Ascending aorta (tissue), 2 donors: ENCODE measurements around the gene TRIM46. TPM values are rescaled to one million over a fixed set of nuclear protein-coding genes. Genes with fewer than 3 reads are reported as not detected.
"Not testable (repeated sequence)": the region's sequence is repeated elsewhere in the genome, so short reads cannot be mapped to it uniquely, and the experiment has no call there.

ENCODE experiments used
- DNase-seq, 2 donors: peaks; one replicate each; pipeline ENCODE4 v3.0.0-alpha.2; 2019; ENCODE audit warnings: low spot score in 2 of 2
- H3K27ac ChIP-seq, 2 donors: fragments of 200-600 bp; sonication (generic); one replicate each; pipeline ENCODE4 v1.5.1; 2016 to 2017; ENCODE audit warnings: mild to moderate bottlenecking in 1 of 2
- H3K27me3 ChIP-seq: fragments of 200-600 bp; sonication (generic); one replicate; pipeline ENCODE4 v1.5.1; 2017
- H3K36me3 ChIP-seq, 2 donors: fragments of 200-600 bp; sonication (generic); one replicate each; pipeline ENCODE4 v1.5.1; 2016
- H3K4me1 ChIP-seq, 2 donors: fragments of 200-600 bp; sonication (generic); one replicate each; pipeline ENCODE4 v1.5.1; 2016 to 2017; ENCODE audit warnings: mild to moderate bottlenecking in 1 of 2
- H3K4me3 ChIP-seq, 2 donors: fragments of 200-600 bp; sonication (generic); one replicate each; pipeline ENCODE4 v1.5.1; 2016 to 2017; ENCODE audit warnings: mild to moderate bottlenecking in 1 of 2
- H3K9me3 ChIP-seq, 2 donors: fragments of 200-600 bp; sonication (generic); one replicate each; pipeline ENCODE4 v1.5.1; 2016
- CTCF ChIP-seq, 3 experiments: fragments of 200-600 bp in 2 of 3; fragments of 450-650 bp in 1 of 3; sonication (generic) in 2 of 3; IDR thresholded peaks; one replicate each; pipeline ENCODE4 v1.5.1; 2016 to 2019; ENCODE audit warnings: antibody characterized with exemption in 3 of 3, mild to moderate bottlenecking in 1 of 3, moderate library complexity in 1 of 3
- intact Hi-C: fragments of 100-400 bp; cut with DNase I; formaldehyde crosslinking; loops from one replicate; pipeline ENCODE4 v1.15.1; 2023
- total RNA-seq: library from RNA; depleted of rRNA; stranded (reverse); fragments of >200 nt; gene quantifications from one replicate; pipeline ENCODE4 v1.1.0, GENCODE V29; 2016

Gene TRIM46
- total RNA-seq, 1 donor from 2014 or later: not detected

- Histone ChIP-seq H3K9me3 (no peaks in the 10 kb centered on the region), H3K4me1 (peaks cover 0 to 7% of the 10 kb centered on the region in 2 donors), H3K27ac (no peak overlapping the region), H3K36me3 (peaks cover 5% of the 10 kb centered on the region in 2 donors), H3K4me3 (peak overlapping the region; percentile 3 to 38), H3K27me3 (no peaks in the 10 kb centered on the region)
- DNase-seq: no peak
- intact Hi-C loops: no loop called here
- no peak for TF ChIP-seq CTCF (IDR thresholded peaks at IDR 0.05)
These were observed 45.4 kb downstream of the TRIM46 start for GRCh38 chr1:155218854-155219591.

GRCh38 chr1:155219592-155220031 lies 46.0 kb downstream of the TRIM46 start:
- H3K36me3 ChIP-seq: peaks cover 5% of the 10 kb centered on the region in 2 donors
- no peak for DNase-seq
- intact Hi-C loops: no loop called here
- TF ChIP-seq CTCF (IDR thresholded peaks at IDR 0.05): no peak
- no peaks in the 10 kb centered on the region for H3K27me3 ChIP-seq
- H3K4me3 ChIP-seq: peak overlapping the region in 1 of 2 donors; percentile 3
- H3K27ac ChIP-seq: no peak overlapping the region
- no peaks in the 10 kb centered on the region for H3K9me3 ChIP-seq
- H3K4me1 ChIP-seq: peaks cover 0 to 11% of the 10 kb centered on the region in 2 donors

GRCh38 chr1:155220211-155220965 lies 46.7 kb downstream of the TRIM46 start:
- H3K4me1 ChIP-seq: peaks cover 0 to 14% of the 10 kb centered on the region in 2 donors
- H3K4me3 ChIP-seq, H3K9me3 ChIP-seq, H3K36me3 ChIP-seq, DNase-seq, H3K27ac ChIP-seq, H3K27me3 ChIP-seq, intact Hi-C loops: not testable (repeated sequence)

- no peak for TF ChIP-seq CTCF (IDR thresholded peaks at IDR 0.05)
- no peaks in the 10 kb centered on the region for H3K36me3 ChIP-seq
- H3K4me1 ChIP-seq: peaks cover 0 to 24% of the 10 kb centered on the region in 2 donors
- DNase-seq: no peak
- no peaks in the 10 kb centered on the region for H3K9me3 ChIP-seq
- H3K27me3 ChIP-seq: no peaks in the 10 kb centered on the region
- intact Hi-C loops: no loop called here
- H3K4me3 ChIP-seq: no peak overlapping the region
- H3K27ac ChIP-seq: no peak overlapping the region
These were observed 49.4 kb downstream of the TRIM46 start for GRCh38 chr1:155223047-155223446.

GRCh38 chr1:155225404-155225759 lies 51.7 kb downstream of the TRIM46 start:
- H3K9me3 ChIP-seq, H3K36me3 ChIP-seq, intact Hi-C loops, H3K27me3 ChIP-seq, H3K4me3 ChIP-seq, DNase-seq: not testable (repeated sequence)
- Histone ChIP-seq H3K4me1 (peaks cover 0 to 22% of the 10 kb centered on the region in 2 donors), H3K27ac (peak overlapping the region; percentile 75 to 86)

GRCh38 chr1:155226188-155226909 lies 52.7 kb downstream of the TRIM46 start:
- peak in 1 of 2 donors; percentile 88 for DNase-seq
- no peaks in the 10 kb centered on the region for H3K36me3 ChIP-seq
- H3K27ac ChIP-seq: peak overlapping the region; percentile 75 to 86
- H3K9me3 ChIP-seq: no peaks in the 10 kb centered on the region
- intact Hi-C loops: loop anchor here (2.0 kb wide), 1 partner anchor 18 kb away; no protein-coding TSS in a partner anchor
- H3K4me1 ChIP-seq: peaks cover 0 to 24% of the 10 kb centered on the region in 2 donors
- peak; percentile 31 to 73 (median 62) for TF ChIP-seq CTCF (IDR thresholded peaks at IDR 0.05)
- no peaks in the 10 kb centered on the region for H3K27me3 ChIP-seq
- H3K4me3 ChIP-seq: peak overlapping the region; percentile 65 to 67
